ENCODE measurements around the gene KIRREL3.

Gene KIRREL3

GRCh38 chr11:126740846-126741245 is 259.7 kb downstream of the KIRREL3 start:
- no peaks in the 10 kb centered on the region for H3F3A ChIP-seq (ENCODE audit: insufficient read depth)
- H2AFZ ChIP-seq (ENCODE audit: low read depth, low read length, severe bottlenecking) = no peak overlapping the region
- H3K4me3 ChIP-seq (ENCODE audit: insufficient read depth, low read length, poor library complexity, severe bottlenecking) = no peak overlapping the region
- no peak overlapping the region for H3K4me2 ChIP-seq (ENCODE audit: low read depth, low read length, poor library complexity, severe bottlenecking)
- H3K9me3 ChIP-seq (ENCODE audit: insufficient read depth, low read length) = no peaks in the 10 kb centered on the region
- no peaks in the 10 kb centered on the region for H3K79me2 ChIP-seq (ENCODE audit: insufficient read depth, low read length)
- no peak overlapping the region for H3K27ac ChIP-seq (ENCODE audit: low read depth, low read length)
- no peaks in the 10 kb centered on the region for H3K9me2 ChIP-seq (replicated peaks; ENCODE audit: insufficient read depth, low read length)
- no peak overlapping the region for H3K9ac ChIP-seq (ENCODE audit: low read length)
- H3K36me3 ChIP-seq (ENCODE audit: low read length) = no peaks in the 10 kb centered on the region
- no peaks in the 10 kb centered on the region for H3K27me3 ChIP-seq (ENCODE audit: low read length)
- TF ChIP-seq EZH2phosphoT487 (conservative IDR thresholded peaks at IDR 0.05; ENCODE audit: low read length) = no peak
- TF ChIP-seq, protein P1, sequence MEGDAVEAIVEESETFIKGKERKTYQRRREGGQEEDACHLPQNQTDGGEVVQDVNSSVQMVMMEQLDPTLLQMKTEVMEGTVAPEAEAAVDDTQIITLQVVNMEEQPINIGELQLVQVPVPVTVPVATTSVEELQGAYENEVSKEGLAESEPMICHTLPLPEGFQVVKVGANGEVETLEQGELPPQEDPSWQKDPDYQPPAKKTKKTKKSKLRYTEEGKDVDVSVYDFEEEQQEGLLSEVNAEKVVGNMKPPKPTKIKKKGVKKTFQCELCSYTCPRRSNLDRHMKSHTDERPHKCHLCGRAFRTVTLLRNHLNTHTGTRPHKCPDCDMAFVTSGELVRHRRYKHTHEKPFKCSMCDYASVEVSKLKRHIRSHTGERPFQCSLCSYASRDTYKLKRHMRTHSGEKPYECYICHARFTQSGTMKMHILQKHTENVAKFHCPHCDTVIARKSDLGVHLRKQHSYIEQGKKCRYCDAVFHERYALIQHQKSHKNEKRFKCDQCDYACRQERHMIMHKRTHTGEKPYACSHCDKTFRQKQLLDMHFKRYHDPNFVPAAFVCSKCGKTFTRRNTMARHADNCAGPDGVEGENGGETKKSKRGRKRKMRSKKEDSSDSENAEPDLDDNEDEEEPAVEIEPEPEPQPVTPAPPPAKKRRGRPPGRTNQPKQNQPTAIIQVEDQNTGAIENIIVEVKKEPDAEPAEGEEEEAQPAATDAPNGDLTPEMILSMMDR (IDR thresholded peaks at IDR 0.05; ENCODE audit: insufficient read depth, low read length, poor library complexity, severe bottlenecking) = no peak
- H4K20me1 ChIP-seq (ENCODE audit: low read depth, low read length) = no peaks in the 10 kb centered on the region

DNA sequence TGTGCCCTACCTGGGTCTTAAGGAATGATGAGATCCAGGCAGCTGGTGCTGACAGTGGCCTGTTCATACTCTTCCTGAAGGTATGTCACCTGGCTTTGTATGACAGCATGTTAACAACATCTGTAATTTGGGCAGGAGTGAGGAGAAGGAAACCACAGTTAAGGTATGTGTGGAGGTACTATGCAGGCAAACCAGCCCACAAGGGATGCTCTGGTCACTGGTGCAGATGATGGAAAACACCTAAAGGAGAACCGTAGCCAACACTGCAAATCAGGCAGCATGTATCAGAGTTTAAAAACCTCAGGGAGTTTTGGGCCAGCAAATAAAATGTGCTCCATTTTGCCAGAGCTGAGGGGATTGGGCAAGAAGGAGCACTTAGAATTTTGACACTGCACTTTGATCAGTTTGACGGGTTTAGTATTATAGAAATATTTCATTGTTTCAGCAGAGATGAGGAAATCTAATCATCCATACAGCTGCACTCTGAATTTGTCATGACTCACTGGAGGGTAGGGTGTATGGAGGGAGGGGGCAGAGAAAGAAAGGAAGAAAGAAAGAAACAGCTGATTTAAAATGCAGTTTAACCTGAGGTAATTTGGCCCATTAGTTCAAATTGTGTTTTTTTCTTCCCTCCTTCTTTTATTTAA is 260.9 kb downstream of the KIRREL3 start:
- Histone ChIP-seq H3K79me2 (ENCODE audit: insufficient read depth, low read length) (no peaks in the 10 kb centered on the region), H3K27me3 (ENCODE audit: low read length) (no peaks in the 10 kb centered on the region), H3K4me2 (ENCODE audit: low read depth, low read length, poor library complexity, severe bottlenecking) (no peak overlapping the region), H3K9ac (ENCODE audit: low read length) (no peak overlapping the region), H4K20me1 (ENCODE audit: low read depth, low read length) (no peaks in the 10 kb centered on the region), H3K9me2 (replicated peaks; ENCODE audit: insufficient read depth, low read length) (no peaks in the 10 kb centered on the region), H3K4me3 (ENCODE audit: insufficient read depth, low read length, poor library complexity, severe bottlenecking) (no peak overlapping the region), H3F3A (ENCODE audit: insufficient read depth) (no peaks in the 10 kb centered on the region), H2AFZ (ENCODE audit: low read depth, low read length, severe bottlenecking) (no peak overlapping the region), H3K36me3 (ENCODE audit: low read length) (no peaks in the 10 kb centered on the region), H3K9me3 (ENCODE audit: insufficient read depth, low read length) (no peaks in the 10 kb centered on the region), H3K27ac (ENCODE audit: low read depth, low read length) (no peak overlapping the region)
- TF ChIP-seq, protein P1 (IDR thresholded peaks at IDR 0.05; ENCODE audit: insufficient read depth, low read length, poor library complexity, severe bottlenecking) = no peak
- TF ChIP-seq EZH2phosphoT487 (conservative IDR thresholded peaks at IDR 0.05; ENCODE audit: low read length) = no peak

DNA sequence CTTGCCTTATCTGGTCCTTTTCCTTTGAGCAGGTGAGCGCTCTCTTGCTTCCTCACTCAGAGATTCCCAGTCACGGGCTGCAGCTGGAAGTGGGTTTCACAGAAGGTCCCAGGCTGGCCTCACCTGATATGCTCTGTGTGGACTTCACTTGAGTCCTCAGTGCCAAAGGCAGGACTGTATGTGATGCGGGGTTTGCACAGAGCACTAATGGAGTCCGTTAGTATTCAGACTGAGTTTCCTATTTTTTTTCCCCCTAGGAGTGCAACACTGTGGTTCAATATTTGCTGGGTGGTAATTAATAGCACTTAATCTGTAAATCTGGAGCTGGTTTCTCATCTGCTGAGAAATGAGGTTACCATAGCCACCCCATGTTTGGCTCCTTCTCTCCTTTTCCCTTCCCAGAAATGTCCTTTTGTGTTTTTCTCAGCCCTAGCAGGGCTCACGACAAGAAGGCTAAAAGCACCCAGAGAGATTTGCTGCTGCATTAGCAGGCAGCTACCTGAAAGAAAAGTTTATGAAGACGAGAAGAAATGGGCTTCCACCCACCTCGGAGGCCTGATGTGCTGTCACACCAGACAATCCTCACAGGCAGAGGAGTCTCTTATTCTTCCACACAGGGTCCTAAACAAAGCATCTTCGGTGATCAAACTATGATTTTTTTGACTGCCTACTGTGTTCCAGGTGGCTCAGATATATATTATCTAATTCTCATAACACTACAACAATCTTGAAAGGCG is 262.1 kb downstream of the KIRREL3 start:
- Histone ChIP-seq H3F3A (ENCODE audit: insufficient read depth) (no peaks in the 10 kb centered on the region), H2AFZ (ENCODE audit: low read depth, low read length, severe bottlenecking) (no peak overlapping the region), H3K36me3 (ENCODE audit: low read length) (no peaks in the 10 kb centered on the region), H3K9me2 (replicated peaks; ENCODE audit: insufficient read depth, low read length) (no peaks in the 10 kb centered on the region), H3K9ac (ENCODE audit: low read length) (no peak overlapping the region), H3K4me2 (ENCODE audit: low read depth, low read length, poor library complexity, severe bottlenecking) (no peak overlapping the region), H3K79me2 (ENCODE audit: insufficient read depth, low read length) (no peaks in the 10 kb centered on the region), H3K27me3 (ENCODE audit: low read length) (no peaks in the 10 kb centered on the region), H4K20me1 (ENCODE audit: low read depth, low read length) (no peaks in the 10 kb centered on the region), H3K27ac (ENCODE audit: low read depth, low read length) (no peak overlapping the region), H3K9me3 (ENCODE audit: insufficient read depth, low read length) (no peaks in the 10 kb centered on the region), H3K4me3 (ENCODE audit: insufficient read depth, low read length, poor library complexity, severe bottlenecking) (no peak overlapping the region)
- TF ChIP-seq, protein P1 (IDR thresholded peaks at IDR 0.05; ENCODE audit: insufficient read depth, low read length, poor library complexity, severe bottlenecking) = no peak
- TF ChIP-seq EZH2phosphoT487 (conservative IDR thresholded peaks at IDR 0.05; ENCODE audit: low read length) = no peak

Data from SU-DHL-6 (cell line).